Lower leg skin (tissue), 4 donors: ENCODE data around the gene CAPN13. TPM values are rescaled to one million over a fixed set of nuclear protein-coding genes. Genes with fewer than 3 reads are reported as not detected.

Source experiments
- DNase-seq, 2 donors: peaks; one replicate each; pipeline ENCODE4 v3.0.0-alpha.2; 2019; ENCODE audit warnings: low spot score in 2 of 2
- H3K4me3 ChIP-seq: fragments of 200-600 bp; sonication (generic); 2 replicates; pipeline ENCODE4 v1.5.1; 2017; ENCODE audit warnings: mild to moderate bottlenecking, low read depth; ENCODE audit not compliant: poor library complexity, severe bottlenecking
- CTCF ChIP-seq, 3 donors: fragments of 450-650 bp; IDR thresholded peaks; one replicate each; pipeline ENCODE4 v1.5.1; 2016; ENCODE audit warnings: antibody characterized with exemption in 3 of 3, mild to moderate bottlenecking in 3 of 3, moderate library complexity in 2 of 3
- POLR2A ChIP-seq, 2 donors: fragments of 450-650 bp; IDR thresholded peaks; one replicate each; pipeline ENCODE4 v1.6.1; 2016 to 2017; ENCODE audit warnings: antibody characterized with exemption in 2 of 2, mild to moderate bottlenecking in 1 of 2, moderate library complexity in 1 of 2
- WGBS, 2 donors: methylation state at CpG; one replicate each; pipeline ENCODE4 v1.1.5; 2018; 5-methylcytosine and 5-hydroxymethylcytosine counted together
- intact Hi-C: fragments of 100-400 bp; cut with DNase I; formaldehyde crosslinking; loops from one replicate; pipeline ENCODE4 v1.15.0; 2023; ENCODE audit warnings: low total_unique reads
- total RNA-seq, 4 donors: library from RNA; depleted of rRNA; stranded (reverse); fragments of >200 nt; gene quantifications; one replicate each; pipeline ENCODE4 v1.1.0, GENCODE V29; 2016

The CAPN13 gene
- total RNA-seq, 4 donors from 2014 or later = 0.10 to 0.45 (median 0.11) TPM; not detected in 1

DNA sequence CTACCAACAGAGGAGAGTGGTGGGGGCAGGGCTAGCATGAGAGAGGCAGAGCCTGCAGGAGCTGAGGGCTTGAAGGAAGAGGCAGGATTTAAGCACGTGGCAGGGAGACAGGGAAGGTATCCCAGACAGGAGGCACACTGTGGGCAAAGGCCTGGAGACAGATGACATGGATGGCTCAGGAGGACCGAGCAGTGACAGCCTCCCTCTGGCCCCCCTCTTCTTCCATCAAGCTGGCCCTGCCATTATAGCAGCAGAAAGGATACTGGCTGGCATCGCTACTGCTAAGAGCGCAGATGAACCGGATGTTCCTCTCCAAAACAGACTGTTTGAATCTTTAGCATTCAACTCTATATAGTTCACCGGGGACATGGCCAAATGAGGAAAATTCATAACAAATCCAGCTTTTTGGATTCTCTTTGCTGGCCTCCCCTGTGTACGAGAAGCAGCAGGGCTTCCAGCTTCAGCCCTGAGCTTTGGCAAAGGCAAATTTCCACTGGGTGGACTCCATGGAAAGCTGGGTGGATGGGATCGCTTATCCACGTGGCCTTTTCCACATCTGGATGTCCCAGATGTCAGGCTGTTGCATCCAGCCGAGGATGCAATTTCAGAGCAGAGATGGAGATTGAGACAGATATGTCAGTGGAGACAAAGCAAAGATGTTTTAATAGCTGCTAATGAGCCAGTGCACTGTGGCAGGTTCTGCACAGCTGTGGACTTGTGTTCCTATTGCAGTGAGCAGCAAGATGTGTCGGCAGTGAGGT, 36.2 kb downstream of the CAPN13 start:
- no peak for TF ChIP-seq POLR2A (IDR thresholded peaks at IDR 0.05)
- TF ChIP-seq CTCF (IDR thresholded peaks at IDR 0.05) = no peak
- DNase-seq = peak in 1 of 2 donors; percentile 68
- intact Hi-C loops = no loop called here
- H3K4me3 ChIP-seq = no peak overlapping the region
- WGBS, 2 donors = 61 to 68% methylated on average over 11 of the region's 11 CpGs

GRCh38 chr2:30769891-30770462, 37.3 kb downstream of the CAPN13 start:
- TF ChIP-seq CTCF (IDR thresholded peaks at IDR 0.05) (no peak), POLR2A (IDR thresholded peaks at IDR 0.05) (no peak)
- DNase-seq = peak in 1 of 2 donors; percentile 39
- intact Hi-C loops = no loop called here
- 85 to 93% methylated on average over 10 of the region's 10 CpGs for whole genome bisulfite sequencing, 2 donors
- no peak overlapping the region for H3K4me3 ChIP-seq

DNA sequence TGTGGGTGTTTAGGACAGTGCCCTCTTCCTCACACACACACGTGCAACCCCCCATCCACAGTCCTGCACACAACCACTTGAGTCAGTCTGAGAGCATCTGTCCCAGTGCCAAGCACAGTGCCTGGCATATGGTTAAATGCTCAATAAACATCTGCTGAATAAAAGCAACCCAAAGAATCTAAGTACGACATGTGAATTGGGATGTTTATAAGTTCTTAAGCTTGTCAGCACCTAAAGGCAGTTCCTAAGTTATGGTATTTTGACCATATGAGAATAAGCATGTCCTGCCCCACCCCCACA, 37.8 kb downstream of the CAPN13 start:
- peak in 1 of 2 donors; percentile 9 for DNase-seq
- 86 to 87% methylated on average over 2 of the region's 2 CpGs for WGBS, 2 donors
- no peak overlapping the region for H3K4me3 ChIP-seq
- intact Hi-C loops = no loop called here
- TF ChIP-seq CTCF (IDR thresholded peaks at IDR 0.05) (no peak), POLR2A (IDR thresholded peaks at IDR 0.05) (no peak)

DNA sequence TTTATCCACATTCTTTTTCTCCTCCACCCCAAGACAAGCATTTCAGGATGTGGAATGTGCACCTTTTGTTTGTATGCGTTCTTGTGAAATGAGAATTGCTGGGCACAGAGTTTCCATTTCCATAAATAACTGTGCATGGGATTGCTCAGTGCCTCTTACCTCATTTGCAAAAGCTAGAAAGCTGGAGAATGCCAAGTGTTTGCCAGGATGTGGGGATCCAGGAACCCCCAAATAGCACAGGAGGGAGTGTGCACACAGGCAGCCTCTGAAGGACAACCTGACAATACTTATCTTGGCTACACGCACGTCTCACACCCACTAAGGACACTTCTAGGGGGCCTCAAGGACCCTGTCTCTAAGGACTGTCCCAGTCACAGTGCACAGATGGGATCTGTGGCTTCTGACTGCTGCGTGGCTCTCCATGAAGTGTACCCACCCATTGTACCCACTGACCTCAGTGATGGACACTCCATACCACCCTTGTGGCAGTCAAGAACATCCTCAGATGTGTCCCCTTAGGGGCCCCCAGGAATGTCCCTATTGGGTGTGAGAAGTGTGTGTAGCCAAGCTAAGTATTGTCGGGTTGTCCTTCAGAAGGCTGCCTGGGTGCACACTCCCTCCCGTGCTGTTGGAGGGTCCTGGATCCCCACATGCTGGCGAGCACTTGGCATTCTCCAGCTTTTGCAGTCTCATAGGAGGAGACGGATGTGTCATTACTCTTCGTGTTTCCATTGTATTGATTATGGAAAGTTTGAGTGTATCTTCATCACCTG, 38.4 kb downstream of the CAPN13 start:
- intact Hi-C loops = no loop called here
- no peak overlapping the region for H3K4me3 ChIP-seq
- WGBS, 2 donors = 72 to 88% methylated on average over 9 of the region's 9 CpGs
- peak in 1 of 2 donors; percentile 48 for DNase-seq
- TF ChIP-seq CTCF (IDR thresholded peaks at IDR 0.05) (no peak), POLR2A (IDR thresholded peaks at IDR 0.05) (no peak)

DNA sequence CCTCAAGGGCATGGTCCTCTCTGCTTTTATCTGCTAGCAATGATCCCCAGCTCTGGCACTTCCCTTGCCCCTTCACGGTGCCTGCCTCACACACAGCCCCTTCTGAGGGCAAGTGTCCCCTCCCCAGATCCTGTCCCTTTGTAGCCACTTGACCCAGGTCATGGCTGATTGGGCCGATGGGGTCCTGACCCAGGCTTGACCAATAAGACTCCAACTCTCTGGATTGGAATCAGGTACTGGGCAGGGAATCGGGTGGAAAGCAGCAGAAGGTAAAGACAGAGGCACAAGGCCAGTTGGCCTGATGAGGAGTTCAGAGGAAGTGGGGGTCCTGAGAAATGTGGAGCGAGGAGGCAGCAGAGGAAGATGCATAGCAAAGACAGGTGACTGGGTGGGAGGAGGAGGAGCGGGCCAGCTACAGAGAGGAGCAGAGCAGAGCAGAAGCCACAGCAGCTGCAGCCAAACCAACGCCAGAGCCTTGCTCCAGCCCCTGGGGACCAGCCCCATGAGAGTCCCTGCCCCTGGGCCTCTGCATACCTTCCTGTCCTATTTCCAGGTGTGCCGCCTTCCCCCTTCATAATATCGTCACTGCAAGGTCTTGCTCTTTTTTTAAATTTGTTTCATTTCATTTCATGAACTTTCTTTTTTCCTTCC, 39.1 kb downstream of the CAPN13 start:
- TF ChIP-seq POLR2A (IDR thresholded peaks at IDR 0.05) = no peak
- no peak for TF ChIP-seq CTCF (IDR thresholded peaks at IDR 0.05)
- intact Hi-C loops = no loop called here
- 75 to 86% methylated on average over 8 of the region's 8 CpGs for WGBS, 2 donors

More for the DNA sequence above, 39.1 kb downstream of the CAPN13 start:
- no peak overlapping the region for H3K4me3 ChIP-seq
- peak in 1 of 2 donors; percentile 67 for DNase-seq
